Measurements from ENCODE around the gene AQP7.
A peak's percentile ranks its signal among the peaks of the same experiment; 100 is the strongest.
"Not testable (repeated sequence)": the region's sequence is repeated elsewhere in the genome, so short reads cannot be mapped to it uniquely, and the experiment has no call there.

Gene AQP7

GRCh38 chr9:33364127-33364526 is 38.2 kb downstream of the AQP7 start:
- Histone ChIP-seq H3K4me1 (ENCODE audit: control insufficient read depth in 1 of 2, insufficient read depth in 2 of 2, low read length in 2 of 2) (no peaks in the 10 kb centered on the region), H3K36me3 (ENCODE audit: control insufficient read depth in 1 of 2, insufficient read depth in 2 of 2, low read length in 2 of 2) (peaks cover 37 to 48% of the 10 kb centered on the region in 2 donors), H3K27me3 (ENCODE audit: low read depth, low read length) (no peaks in the 10 kb centered on the region), H3K4me3 (ENCODE audit: low read depth in 1 of 2, low read length in 2 of 2) (no peak overlapping the region), H3K9me3 (ENCODE audit: control insufficient read depth in 1 of 2, low read length in 2 of 2) (no peaks in the 10 kb centered on the region), H3K27ac (ENCODE audit: low read length) (no peak overlapping the region)

- not testable (repeated sequence) for H3K36me3 ChIP-seq (ENCODE audit: control insufficient read depth in 1 of 2, insufficient read depth in 2 of 2, low read length in 2 of 2); H3K27ac ChIP-seq (ENCODE audit: low read length); H3K27me3 ChIP-seq (ENCODE audit: low read depth, low read length); H3K4me1 ChIP-seq (ENCODE audit: control insufficient read depth in 1 of 2, insufficient read depth in 2 of 2, low read length in 2 of 2); H3K4me3 ChIP-seq (ENCODE audit: low read depth in 1 of 2, low read length in 2 of 2); H3K9me3 ChIP-seq (ENCODE audit: control insufficient read depth in 1 of 2, low read length in 2 of 2)
Observed at GRCh38 chr9:33358641-33359040, 43.7 kb downstream of the AQP7 start.

GRCh38 chr9:33355933-33356332 is 46.4 kb downstream of the AQP7 start:
- Histone ChIP-seq H3K9me3 (ENCODE audit: control insufficient read depth in 1 of 2, low read length in 2 of 2) (no peaks in the 10 kb centered on the region), H3K36me3 (ENCODE audit: control insufficient read depth in 1 of 2, insufficient read depth in 2 of 2, low read length in 2 of 2) (peaks cover 6% of the 10 kb centered on the region in 2 donors), H3K4me3 (ENCODE audit: low read depth in 1 of 2, low read length in 2 of 2) (no peak overlapping the region), H3K27ac (ENCODE audit: low read length) (no peak overlapping the region), H3K27me3 (ENCODE audit: low read depth, low read length) (no peaks in the 10 kb centered on the region), H3K4me1 (ENCODE audit: control insufficient read depth in 1 of 2, insufficient read depth in 2 of 2, low read length in 2 of 2) (peaks cover 0 to 10% of the 10 kb centered on the region in 2 donors)

GRCh38 chr9:33354651-33355211 is 47.6 kb downstream of the AQP7 start:
- Histone ChIP-seq H3K36me3 (ENCODE audit: control insufficient read depth in 1 of 2, insufficient read depth in 2 of 2, low read length in 2 of 2) (peaks cover 6% of the 10 kb centered on the region in 2 donors), H3K27me3 (ENCODE audit: low read depth, low read length) (no peaks in the 10 kb centered on the region)

GRCh38 chr9:33351547-33351946 is 50.8 kb downstream of the AQP7 start:
- Histone ChIP-seq H3K27ac (ENCODE audit: low read length) (no peak overlapping the region), H3K36me3 (ENCODE audit: control insufficient read depth in 1 of 2, insufficient read depth in 2 of 2, low read length in 2 of 2) (peaks cover 12 to 31% of the 10 kb centered on the region in 2 donors), H3K4me1 (ENCODE audit: control insufficient read depth in 1 of 2, insufficient read depth in 2 of 2, low read length in 2 of 2) (peaks cover 0 to 27% of the 10 kb centered on the region in 2 donors)

More at GRCh38 chr9:33354651-33355211, 47.6 kb downstream of the AQP7 start:
- Histone ChIP-seq H3K27ac (ENCODE audit: low read length) (no peak overlapping the region), H3K9me3 (ENCODE audit: control insufficient read depth in 1 of 2, low read length in 2 of 2) (no peaks in the 10 kb centered on the region), H3K4me3 (ENCODE audit: low read depth in 1 of 2, low read length in 2 of 2) (no peak overlapping the region), H3K4me1 (ENCODE audit: control insufficient read depth in 1 of 2, insufficient read depth in 2 of 2, low read length in 2 of 2) (peaks cover 0 to 21% of the 10 kb centered on the region in 2 donors)

GRCh38 chr9:33350310-33350709 is 52.1 kb downstream of the AQP7 start:
- H3K9me3 ChIP-seq (ENCODE audit: control insufficient read depth in 1 of 2, low read length in 2 of 2) = no peaks in the 10 kb centered on the region
- no peaks in the 10 kb centered on the region for H3K27me3 ChIP-seq (ENCODE audit: low read depth, low read length)
- peaks cover 0 to 27% of the 10 kb centered on the region in 2 donors for H3K4me1 ChIP-seq (ENCODE audit: control insufficient read depth in 1 of 2, insufficient read depth in 2 of 2, low read length in 2 of 2)
- no peak overlapping the region for H3K4me3 ChIP-seq (ENCODE audit: low read depth in 1 of 2, low read length in 2 of 2)
- peak overlapping the region; percentile 34 for H3K27ac ChIP-seq (ENCODE audit: low read length)
- peaks cover 23 to 40% of the 10 kb centered on the region in 2 donors for H3K36me3 ChIP-seq (ENCODE audit: control insufficient read depth in 1 of 2, insufficient read depth in 2 of 2, low read length in 2 of 2)

More at GRCh38 chr9:33351547-33351946, 50.8 kb downstream of the AQP7 start:
- no peaks in the 10 kb centered on the region for H3K9me3 ChIP-seq (ENCODE audit: control insufficient read depth in 1 of 2, low read length in 2 of 2)
- no peak overlapping the region for H3K4me3 ChIP-seq (ENCODE audit: low read depth in 1 of 2, low read length in 2 of 2)
- H3K27me3 ChIP-seq (ENCODE audit: low read depth, low read length) = no peaks in the 10 kb centered on the region

GRCh38 chr9:33349743-33350142 is 52.6 kb downstream of the AQP7 start:
- H3K27ac ChIP-seq (ENCODE audit: low read length) = no peak overlapping the region
- H3K36me3 ChIP-seq (ENCODE audit: control insufficient read depth in 1 of 2, insufficient read depth in 2 of 2, low read length in 2 of 2) = peaks cover 23 to 42% of the 10 kb centered on the region in 2 donors
- no peak overlapping the region for H3K4me3 ChIP-seq (ENCODE audit: low read depth in 1 of 2, low read length in 2 of 2)
- no peaks in the 10 kb centered on the region for H3K27me3 ChIP-seq (ENCODE audit: low read depth, low read length)
- H3K9me3 ChIP-seq (ENCODE audit: control insufficient read depth in 1 of 2, low read length in 2 of 2) = no peaks in the 10 kb centered on the region
- H3K4me1 ChIP-seq (ENCODE audit: control insufficient read depth in 1 of 2, insufficient read depth in 2 of 2, low read length in 2 of 2) = peaks cover 0 to 27% of the 10 kb centered on the region in 2 donors

- Histone ChIP-seq H3K36me3 (ENCODE audit: control insufficient read depth in 1 of 2, insufficient read depth in 2 of 2, low read length in 2 of 2) (peaks cover 22 to 48% of the 10 kb centered on the region in 2 donors), H3K27ac (ENCODE audit: low read length) (no peak overlapping the region), H3K9me3 (ENCODE audit: control insufficient read depth in 1 of 2, low read length in 2 of 2) (no peaks in the 10 kb centered on the region), H3K4me1 (ENCODE audit: control insufficient read depth in 1 of 2, insufficient read depth in 2 of 2, low read length in 2 of 2) (peaks cover 0 to 27% of the 10 kb centered on the region in 2 donors), H3K27me3 (ENCODE audit: low read depth, low read length) (no peaks in the 10 kb centered on the region), H3K4me3 (ENCODE audit: low read depth in 1 of 2, low read length in 2 of 2) (no peak overlapping the region)
Observed at GRCh38 chr9:33348998-33349397, 53.4 kb downstream of the AQP7 start.

GRCh38 chr9:33346564-33346963 is 55.8 kb downstream of the AQP7 start:
- peaks cover 0 to 23% of the 10 kb centered on the region in 2 donors for H3K4me1 ChIP-seq (ENCODE audit: control insufficient read depth in 1 of 2, insufficient read depth in 2 of 2, low read length in 2 of 2)
- H3K27me3 ChIP-seq (ENCODE audit: low read depth, low read length) = no peaks in the 10 kb centered on the region
- no peaks in the 10 kb centered on the region for H3K9me3 ChIP-seq (ENCODE audit: control insufficient read depth in 1 of 2, low read length in 2 of 2)
- H3K4me3 ChIP-seq (ENCODE audit: low read depth in 1 of 2, low read length in 2 of 2) = no peak overlapping the region
- peak overlapping the region; percentile 46 for H3K27ac ChIP-seq (ENCODE audit: low read length)
- H3K36me3 ChIP-seq (ENCODE audit: control insufficient read depth in 1 of 2, insufficient read depth in 2 of 2, low read length in 2 of 2) = peaks cover 23 to 61% of the 10 kb centered on the region in 2 donors

GRCh38 chr9:33344145-33344544 is 58.2 kb downstream of the AQP7 start:
- Histone ChIP-seq H3K4me1 (ENCODE audit: control insufficient read depth in 1 of 2, insufficient read depth in 2 of 2, low read length in 2 of 2) (peaks cover 0 to 5% of the 10 kb centered on the region in 2 donors), H3K27me3 (ENCODE audit: low read depth, low read length) (no peaks in the 10 kb centered on the region), H3K36me3 (ENCODE audit: control insufficient read depth in 1 of 2, insufficient read depth in 2 of 2, low read length in 2 of 2) (peaks cover 23 to 77% of the 10 kb centered on the region in 2 donors), H3K27ac (ENCODE audit: low read length) (no peak overlapping the region), H3K4me3 (ENCODE audit: low read depth in 1 of 2, low read length in 2 of 2) (no peak overlapping the region), H3K9me3 (ENCODE audit: control insufficient read depth in 1 of 2, low read length in 2 of 2) (no peaks in the 10 kb centered on the region)

- H3K36me3 ChIP-seq (ENCODE audit: control insufficient read depth in 1 of 2, insufficient read depth in 2 of 2, low read length in 2 of 2) = peaks cover 20 to 65% of the 10 kb centered on the region in 2 donors
- no peaks in the 10 kb centered on the region for H3K4me1 ChIP-seq (ENCODE audit: control insufficient read depth in 1 of 2, insufficient read depth in 2 of 2, low read length in 2 of 2)
- no peaks in the 10 kb centered on the region for H3K27me3 ChIP-seq (ENCODE audit: low read depth, low read length)
- no peak overlapping the region for H3K4me3 ChIP-seq (ENCODE audit: low read depth in 1 of 2, low read length in 2 of 2)
- H3K27ac ChIP-seq (ENCODE audit: low read length) = no peak overlapping the region
- H3K9me3 ChIP-seq (ENCODE audit: control insufficient read depth in 1 of 2, low read length in 2 of 2) = no peaks in the 10 kb centered on the region
Observed at GRCh38 chr9:33341182-33341581, 61.2 kb downstream of the AQP7 start.

- Histone ChIP-seq H3K27me3 (ENCODE audit: low read depth, low read length) (no peaks in the 10 kb centered on the region), H3K9me3 (ENCODE audit: control insufficient read depth in 1 of 2, low read length in 2 of 2) (no peaks in the 10 kb centered on the region), H3K27ac (ENCODE audit: low read length) (no peak overlapping the region), H3K36me3 (ENCODE audit: control insufficient read depth in 1 of 2, insufficient read depth in 2 of 2, low read length in 2 of 2) (peaks cover 12 to 58% of the 10 kb centered on the region in 2 donors), H3K4me1 (ENCODE audit: control insufficient read depth in 1 of 2, insufficient read depth in 2 of 2, low read length in 2 of 2) (no peaks in the 10 kb centered on the region), H3K4me3 (ENCODE audit: low read depth in 1 of 2, low read length in 2 of 2) (no peak overlapping the region)
Observed at GRCh38 chr9:33340186-33340585, 62.2 kb downstream of the AQP7 start.
